ENCODE results near the gene PSORS1C2.

DNA sequence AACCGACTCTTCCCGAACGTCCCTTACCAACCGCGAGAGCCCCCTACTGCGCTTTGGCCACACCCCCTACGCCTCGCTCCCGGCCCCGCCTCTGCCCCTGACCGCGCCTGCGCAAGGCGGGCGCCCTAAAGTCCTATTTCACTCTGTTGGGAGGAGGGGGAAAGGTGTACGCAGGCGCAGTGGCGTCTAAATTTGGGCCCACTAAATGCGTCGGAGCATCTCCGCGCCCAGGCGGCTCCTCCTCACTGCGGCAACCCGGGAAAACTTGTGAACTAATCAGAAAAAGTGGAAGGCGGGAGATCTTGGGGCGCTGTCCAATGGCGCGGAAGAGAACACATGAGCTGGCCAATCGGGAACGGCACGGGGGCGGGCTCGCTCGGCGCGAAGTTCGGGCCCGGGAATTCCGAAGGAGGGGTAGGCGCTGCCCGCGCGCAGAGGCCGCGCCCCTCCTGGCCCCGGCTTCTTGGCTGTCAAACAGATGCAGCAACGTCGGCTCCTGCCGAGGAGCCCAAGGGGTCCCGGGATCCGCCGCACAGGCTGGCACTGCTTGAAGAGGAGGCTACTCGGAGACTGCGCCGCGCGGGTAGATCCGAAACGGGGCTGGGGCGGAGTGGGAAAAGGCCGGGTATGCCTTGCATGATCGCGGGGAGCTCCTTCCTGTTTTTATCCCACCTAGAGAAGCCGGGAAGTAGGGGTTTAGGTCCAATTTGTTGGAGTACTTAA, 19.4 kb upstream of the PSORS1C2 start, which contains the start of gene TCF19:
- TF ChIP-seq, protein P1, sequence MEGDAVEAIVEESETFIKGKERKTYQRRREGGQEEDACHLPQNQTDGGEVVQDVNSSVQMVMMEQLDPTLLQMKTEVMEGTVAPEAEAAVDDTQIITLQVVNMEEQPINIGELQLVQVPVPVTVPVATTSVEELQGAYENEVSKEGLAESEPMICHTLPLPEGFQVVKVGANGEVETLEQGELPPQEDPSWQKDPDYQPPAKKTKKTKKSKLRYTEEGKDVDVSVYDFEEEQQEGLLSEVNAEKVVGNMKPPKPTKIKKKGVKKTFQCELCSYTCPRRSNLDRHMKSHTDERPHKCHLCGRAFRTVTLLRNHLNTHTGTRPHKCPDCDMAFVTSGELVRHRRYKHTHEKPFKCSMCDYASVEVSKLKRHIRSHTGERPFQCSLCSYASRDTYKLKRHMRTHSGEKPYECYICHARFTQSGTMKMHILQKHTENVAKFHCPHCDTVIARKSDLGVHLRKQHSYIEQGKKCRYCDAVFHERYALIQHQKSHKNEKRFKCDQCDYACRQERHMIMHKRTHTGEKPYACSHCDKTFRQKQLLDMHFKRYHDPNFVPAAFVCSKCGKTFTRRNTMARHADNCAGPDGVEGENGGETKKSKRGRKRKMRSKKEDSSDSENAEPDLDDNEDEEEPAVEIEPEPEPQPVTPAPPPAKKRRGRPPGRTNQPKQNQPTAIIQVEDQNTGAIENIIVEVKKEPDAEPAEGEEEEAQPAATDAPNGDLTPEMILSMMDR (IDR thresholded peaks at IDR 0.05): no peak
- no peak for TF ChIP-seq POLR2A (IDR thresholded peaks at IDR 0.05)

Measured in ovary (tissue), 3 donors.